ENCODE data around the gene FAM98A. TPM values are rescaled to one million over a fixed set of nuclear protein-coding genes. Genes with fewer than 3 reads are reported as not detected.

Gene FAM98A
- total and polyA plus RNA-seq, 2 of the 4 experiments (the other 2 are of a cell fraction), result 113 to 131 TPM

DNA sequence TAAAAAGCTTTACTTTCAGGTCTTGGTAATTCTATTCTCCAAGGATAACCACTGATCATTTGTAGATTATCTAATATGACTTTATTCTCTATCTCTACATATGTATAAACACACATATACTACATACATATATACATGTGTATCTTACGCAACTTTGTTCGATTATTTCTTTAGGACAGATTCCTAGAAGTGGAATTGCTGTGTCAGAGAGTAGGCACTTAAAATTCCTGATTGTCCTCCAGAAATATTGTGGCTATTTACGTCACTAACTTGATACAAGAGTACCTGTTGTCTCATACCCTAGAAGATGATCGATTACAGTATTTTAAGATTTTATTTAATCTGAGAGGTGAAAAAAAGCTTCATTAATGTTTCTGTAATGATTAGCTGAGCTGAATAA lies 57.9 kb downstream of the FAM98A start:
- dilution Hi-C loops (cut with HindIII; ENCODE audit: low sequenced_read_pairs, unreplicated experiment) (no loop called here), intact Hi-C loops (cut with micrococcal nuclease) (no loop called here), in situ Hi-C loops (cut with MboI; ENCODE audit: low sequenced_read_pairs) (no loop called here)
- Histone ChIP-seq H3K18ac (ENCODE audit: low read depth, low read length) (no peak overlapping the region), H3K9ac (ENCODE audit: low read depth, low read length) (no peak overlapping the region), H4K91ac (ENCODE audit: insufficient read depth, low read depth, low read length) (no peak overlapping the region), H3K4me3 (ENCODE audit: insufficient read depth, low read depth, low read length) (no peak overlapping the region), H2AK5ac (ENCODE audit: low read depth, low read length) (no peak overlapping the region), H3K27ac (ENCODE audit: insufficient read depth, low read length) (no peak overlapping the region), H2BK5ac (ENCODE audit: low read depth, low read length, poor library complexity, severe bottlenecking) (no peak overlapping the region), H3K9me3 (ENCODE audit: control insufficient read depth, insufficient read depth, low read length) (no peaks in the 10 kb centered on the region), H3K27me3 (ENCODE audit: control insufficient read depth, insufficient read depth, low read length) (no peaks in the 10 kb centered on the region), H3K4me2 (ENCODE audit: low read depth, low read length) (no peak overlapping the region), H3K56ac (ENCODE audit: extremely low read depth, insufficient read depth, low read length) (no peak overlapping the region), H4K5ac (ENCODE audit: low read depth, low read length) (no peak overlapping the region), H2BK15ac (ENCODE audit: low read depth, low read length) (no peak overlapping the region), H4K8ac (ENCODE audit: low read depth in 2 of 2, low read length in 2 of 2) (no peak overlapping the region), H4K20me1 (ENCODE audit: insufficient read depth, low read length) (no peaks in the 10 kb centered on the region), H3K9me1 (ENCODE audit: insufficient read depth, low read length) (no peaks in the 10 kb centered on the region), H3K36me3 (ENCODE audit: control insufficient read depth, insufficient read depth, low read length) (no peaks in the 10 kb centered on the region), H3K14ac (replicated peaks; ENCODE audit: low read depth, low read length) (no peak overlapping the region), H3K23ac (ENCODE audit: low read depth, low read length) (no peak overlapping the region), H2AK9ac (replicated peaks; ENCODE audit: low read depth, low read length, poor library complexity) (no peak overlapping the region), H3K79me1 (ENCODE audit: low read depth in 1 of 2, low read length in 2 of 2) (no peaks in the 10 kb centered on the region), H2BK120ac (ENCODE audit: low read depth, low read length) (no peak overlapping the region), H2AFZ (replicated peaks; ENCODE audit: low read length, poor library complexity) (no peak overlapping the region), H2BK20ac (ENCODE audit: low read depth, low read length) (no peak overlapping the region), H3K4ac (ENCODE audit: low read depth, low read length) (no peak overlapping the region), H3K4me1 (ENCODE audit: control insufficient read depth, insufficient read depth, low read length) (no peaks in the 10 kb centered on the region)
- BruUV-seq (replicated peaks), result no TSS peak
- TF ChIP-seq CHD1 (IDR thresholded peaks at IDR 0.05; ENCODE audit: low read depth, low read length) (no peak), CEBPB (IDR thresholded peaks at IDR 0.05; ENCODE audit: low read depth, low read length) (peak; percentile 81)
- POLR2A ChIA-PET (ENCODE audit: unreplicated experiment), result no interaction called here
- CTCF ChIA-PET, result interaction anchor here (1.4 kb wide), 1 partner anchor 13 kb away, joined by 4 read pairs; no protein-coding TSS in a partner anchor
- no CpG with 5 or more reads among the region's 4 CpGs for WGBS, 2 experiments (ENCODE audit: extremely low coverage in 2 of 2, insufficient read length in 1 of 2)
- DNase-seq (no peak), ATAC-seq (ENCODE audit: low read depth) (no peak)

Data from IMR-90 (cell line).